DMS114 treated with DMSO at 0.1 percent for 48 hours (cell line): ENCODE measurements around the gene YIPF4.
"Not testable (repeated sequence)": the region's sequence is repeated elsewhere in the genome, so short reads cannot be mapped to it uniquely, and the experiment has no call there.

ENCODE experiments used
- DNase-seq: peaks from one replicate; lab custom pipeline; 2025; ENCODE audit not compliant: unreplicated experiment; lab: John Stamatoyannopoulos, UW

Gene YIPF4

DNA sequence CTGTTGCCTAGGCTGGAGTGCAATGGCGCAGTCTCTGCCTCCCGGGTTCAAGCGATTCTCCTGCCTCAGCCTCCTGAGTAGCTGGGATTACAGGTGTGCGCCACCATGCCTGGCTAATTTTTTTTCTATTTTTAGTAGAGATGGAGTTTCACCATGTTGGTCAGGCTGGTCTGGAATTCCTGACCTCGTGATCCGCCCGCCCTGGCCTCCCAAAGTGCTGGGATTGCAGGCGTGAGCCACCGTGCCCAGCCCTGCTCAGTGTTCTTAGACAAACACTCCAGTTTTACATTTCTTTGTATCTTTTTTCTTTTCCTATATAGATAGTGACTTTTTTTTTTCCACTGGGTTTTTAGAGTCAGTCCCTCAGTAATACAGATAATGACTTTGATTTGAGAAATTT, 86.6 kb downstream of the YIPF4 start:
- DNase-seq = not testable (repeated sequence)

DNA sequence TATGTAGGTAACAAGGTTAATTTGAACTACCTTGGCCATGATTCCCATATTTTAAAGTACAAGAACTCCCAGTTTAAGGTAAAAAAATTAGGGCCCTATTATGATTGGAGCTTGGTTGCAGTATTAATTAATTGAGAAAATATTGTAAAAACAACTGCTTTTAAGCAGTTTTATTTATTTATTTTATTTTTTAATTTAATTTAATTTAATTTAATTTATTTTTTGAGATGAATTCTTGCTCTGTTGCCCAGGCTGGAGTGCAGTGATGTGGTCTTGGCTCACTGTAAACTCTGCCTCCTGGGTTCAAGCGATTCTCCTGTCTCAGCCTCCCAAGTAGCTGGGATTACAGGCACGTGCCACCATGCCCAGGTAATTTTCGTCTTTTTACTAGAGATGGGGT, 88.0 kb downstream of the YIPF4 start:
- not testable (repeated sequence) for DNase-seq
